SK-N-SH (cell line): ENCODE results near the gene VAMP5. TPM values are rescaled to one million over a fixed set of nuclear protein-coding genes. Genes with fewer than 3 reads are reported as not detected.

Experiments used
- CTCF ChIA-PET: fragments of 300-600, 350-600 bp; formaldehyde crosslinking; extraction: SDS; loops from one replicate; lab custom pipeline; 2021; lab: Yijun Ruan, JAX
- POLR2A ChIA-PET: fragments of 350-600 bp; sonication (Branson Sonifier 250); formaldehyde crosslinking; extraction: SDS; loops from one replicate; lab custom pipeline; 2020; ENCODE audit warnings: antibody characterized with exemption, inconsistent platforms; lab: Yijun Ruan, JAX
- DNase-seq: peaks from one replicate; pipeline ENCODE4 v3.0.0; 2012
- H2AFZ ChIP-seq: fragments of 200-600 bp; sonication (generic); 2 replicates; pipeline ENCODE4 v1.8.1; 2016; ENCODE audit warnings: antibody characterized with exemption, mild to moderate bottlenecking, low read depth
- H3F3A ChIP-seq: fragments of 200-600 bp; sonication (generic); replicated peaks from 2 replicates; pipeline ENCODE3; 2016; ENCODE audit warnings: antibody characterized with exemption, mild to moderate bottlenecking; ENCODE audit not compliant: insufficient read depth
- H3K27ac ChIP-seq, 2 experiments: fragments of 200-500 bp in 1 of 2; fragments of 200-600 bp in 1 of 2; sonication (Bioruptor generic) in 1 of 2; sonication (generic), shearing (Covaris generic) in 1 of 2; 2 replicates each; pipeline versions ENCODE4 v1.5.1 to v1.6.1; 2014 to 2016; ENCODE audit warnings: low read depth in 2 of 2, inconsistent platforms in 1 of 2, low read length in 1 of 2, mild to moderate bottlenecking in 1 of 2, mixed read lengths in 1 of 2
- H3K27me3 ChIP-seq: fragments of 200-600 bp; sonication (generic), shearing (Covaris generic); 2 replicates; pipeline ENCODE4 v1.6.1; 2016; ENCODE audit warnings: mixed run types; ENCODE audit not compliant: insufficient read depth
- H3K36me3 ChIP-seq, 2 experiments: fragments of 200-500 bp in 1 of 2; fragments of 200-600 bp in 1 of 2; sonication (Bioruptor generic) in 1 of 2; sonication (generic) in 1 of 2; replicated peaks in 1 of 2; 2 replicates each; pipeline versions ENCODE3 to v1.5.1; 2014 to 2016; ENCODE audit warnings: low read length in 1 of 2, mild to moderate bottlenecking in 1 of 2; ENCODE audit not compliant: insufficient read depth in 2 of 2, control insufficient read depth in 1 of 2
- H3K4me1 ChIP-seq, 2 experiments: fragments of 200-500 bp in 1 of 2; fragments of 200-600 bp in 1 of 2; sonication (Bioruptor generic) in 1 of 2; sonication (generic), shearing (Covaris generic) in 1 of 2; 2 replicates each; pipeline versions ENCODE4 v1.5.1 to v1.6.1; 2014 to 2016; ENCODE audit warnings: low read depth in 1 of 2, low read length in 1 of 2, mixed run types in 1 of 2; ENCODE audit not compliant: insufficient read depth in 2 of 2, control insufficient read depth in 1 of 2
- H3K4me2 ChIP-seq: fragments of 200-600 bp; sonication (generic), shearing (Covaris generic); 2 replicates; pipeline ENCODE4 v1.6.1; 2017; ENCODE audit warnings: mixed run types
- H3K4me3 ChIP-seq, 2 experiments: fragments of 200-500 bp in 1 of 2; fragments of 200-600 bp in 1 of 2; sonication (Bioruptor generic) in 1 of 2; sonication (generic), shearing (Covaris generic) in 1 of 2; 2 replicates each; pipeline versions ENCODE4 v1.5.1 to v1.8.1; 2014 to 2016; ENCODE audit warnings: low read depth in 2 of 2, inconsistent platforms in 1 of 2, low read length in 1 of 2, mild to moderate bottlenecking in 1 of 2, mixed read lengths in 1 of 2, moderate library complexity in 1 of 2
- H3K79me2 ChIP-seq: fragments of 200-600 bp; sonication (generic); 2 replicates; pipeline ENCODE4 v1.8.1; 2017; ENCODE audit warnings: mild to moderate bottlenecking; ENCODE audit not compliant: insufficient read depth
- H3K9ac ChIP-seq: fragments of 200-600 bp; sonication (generic); 2 replicates; pipeline ENCODE4 v1.6.1; 2017; ENCODE audit warnings: mixed run types
- H3K9me2 ChIP-seq: fragments of 200-600 bp; sonication (generic); 2 replicates; pipeline ENCODE4 v1.6.1; 2017; ENCODE audit warnings: mixed run types
- H3K9me3 ChIP-seq: fragments of 200-600 bp; sonication (generic); 2 replicates; pipeline ENCODE4 v1.6.1; 2017; ENCODE audit warnings: mixed run types, mild to moderate bottlenecking, moderate library complexity
- H4K20me1 ChIP-seq: fragments of 200-600 bp; sonication (generic); 2 replicates; pipeline ENCODE4 v1.6.1; 2017; ENCODE audit warnings: mild to moderate bottlenecking, mixed run types; ENCODE audit not compliant: insufficient read depth
- EP300 ChIP-seq, 2 experiments: IDR thresholded peaks; 2 replicates each; pipeline versions ENCODE4 v1.4.0 to v1.6.1; 2012; ENCODE audit warnings: borderline replicate concordance in 1 of 2, low read depth in 1 of 2, low read length in 1 of 2
- EZH2phosphoT487 ChIP-seq: fragments of 200-600 bp; sonication (generic); IDR thresholded peaks from 2 replicates; pipeline ENCODE4 v1.6.1; 2017; ENCODE audit warnings: low read depth, mixed run types, mild to moderate bottlenecking, antibody characterized with exemption, moderate library complexity, borderline replicate concordance
- FOXJ3 ChIP-seq: sonication (generic); formaldehyde crosslinking; IDR thresholded peaks from 2 replicates; pipeline ENCODE4 v1.5.1; 2020; ENCODE audit warnings: mild to moderate bottlenecking, missing genetic modification reagents
- MEF2A ChIP-seq: IDR thresholded peaks from 2 replicates; pipeline ENCODE4 v1.4.0; 2012; ENCODE audit warnings: low read depth, borderline replicate concordance
- MXI1 ChIP-seq: IDR thresholded peaks from 2 replicates; pipeline ENCODE4 v1.6.1; 2012; ENCODE audit warnings: mild to moderate bottlenecking, low read depth, low read length, improper control_type of control experiment
- NRF1 ChIP-seq: IDR thresholded peaks from 2 replicates; pipeline ENCODE4 v1.6.1; 2012; ENCODE audit warnings: low read depth, mild to moderate bottlenecking, low read length
- POLR2AphosphoS5 ChIP-seq: IDR thresholded peaks from 2 replicates; pipeline ENCODE4 v1.6.1; 2012; ENCODE audit warnings: low read depth, low read length
- RAD21 ChIP-seq: IDR thresholded peaks from 2 replicates; pipeline ENCODE4 v1.6.1; 2012; ENCODE audit warnings: mild to moderate bottlenecking, low read length
- TAF1 ChIP-seq: IDR thresholded peaks from 2 replicates; pipeline ENCODE4 v1.6.1; 2012; ENCODE audit warnings: low read depth, mild to moderate bottlenecking, low read length, moderate library complexity, borderline replicate concordance
- TCF12 ChIP-seq: IDR thresholded peaks from 2 replicates; pipeline ENCODE4 v1.4.0; 2012
- TEAD4 ChIP-seq: IDR thresholded peaks from 2 replicates; pipeline ENCODE4 v1.4.0; 2012; ENCODE audit warnings: mild to moderate bottlenecking, borderline replicate concordance; ENCODE audit not compliant: insufficient read depth
- YY1 ChIP-seq: IDR thresholded peaks from 2 replicates; pipeline ENCODE4 v1.4.0; 2012; ENCODE audit warnings: low read depth, mild to moderate bottlenecking
- WGBS: methylation state at CpG from one replicate; pipeline ENCODE4 v1.1.6; 2017; ENCODE audit warnings: low lambda C conversion rate; 5-methylcytosine and 5-hydroxymethylcytosine counted together
- polyA plus RNA-seq, 3 experiments: library from polyadenylated mRNA; depleted of rRNA; stranded (reverse); fragments of >200 nt; gene quantifications; 2 replicates each; pipeline ENCODE4 v1.2.3, GENCODE V29; 2012
- TF ChIP-seq, protein P1 (sequence below): IDR thresholded peaks from 2 replicates; pipeline ENCODE4; 2012
- TF ChIP-seq, protein P2 (sequence below): fragments of 150-350 bp; IDR thresholded peaks from 2 replicates; pipeline ENCODE4 v1.6.1; 2016; ENCODE audit warnings: mild to moderate bottlenecking, low read depth, low read length
- TF ChIP-seq, protein P3 (sequence below): fragments of 200-600 bp; sonication (generic); IDR thresholded peaks from 2 replicates; pipeline ENCODE4 v1.6.1; 2017; ENCODE audit warnings: antibody characterized with exemption, mild to moderate bottlenecking, moderate library complexity
- TF ChIP-seq, protein P4 (sequence below): IDR thresholded peaks from 2 replicates; pipeline ENCODE4 v1.6.1; 2012; ENCODE audit warnings: mild to moderate bottlenecking, low read depth, low read length, moderate library complexity

The VAMP5 gene
- polyA plus RNA-seq, 1 of the 3 experiments (the other 2 are of a cell fraction), result 12.0 TPM

DNA sequence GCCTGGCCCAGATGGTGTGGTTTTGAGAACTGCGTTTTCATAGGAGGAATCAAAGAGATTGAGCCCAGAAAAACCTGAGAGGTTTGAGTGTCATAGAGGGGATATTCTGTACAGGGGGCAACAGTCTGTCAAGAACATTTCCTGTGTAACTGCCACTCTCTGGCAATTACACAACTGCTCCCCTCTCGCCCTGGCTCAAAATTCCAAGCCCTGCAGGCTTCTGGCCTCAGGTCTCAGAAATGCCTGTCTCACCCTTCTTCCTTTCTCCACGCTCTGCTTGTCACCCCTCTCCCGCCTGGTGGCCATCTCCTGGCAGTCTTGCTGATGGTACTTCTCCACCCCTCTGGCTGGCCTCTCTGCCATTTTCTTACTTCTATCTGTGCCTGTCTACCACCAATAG is 4.0 kb downstream of the VAMP5 start:
- Histone ChIP-seq H2AFZ (no peak overlapping the region), H3K4me1 (peaks cover 10 to 11% of the 10 kb centered on the region in 2 experiments; a peak in 2 of 4 replicates), H3K9me2 (no peaks in the 10 kb centered on the region), H3K9ac (no peak overlapping the region), H3K4me2 (no peak overlapping the region), H3K4me3 (no peak overlapping the region), H3K36me3 (no peaks in the 10 kb centered on the region), H3F3A (no peaks in the 10 kb centered on the region), H3K79me2 (no peaks in the 10 kb centered on the region), H3K9me3 (no peaks in the 10 kb centered on the region), H3K27ac (no peak overlapping the region), H4K20me1 (no peaks in the 10 kb centered on the region), H3K27me3 (no peaks in the 10 kb centered on the region)
- no peak for TF ChIP-seq MEF2A
- TF ChIP-seq, protein P1, sequence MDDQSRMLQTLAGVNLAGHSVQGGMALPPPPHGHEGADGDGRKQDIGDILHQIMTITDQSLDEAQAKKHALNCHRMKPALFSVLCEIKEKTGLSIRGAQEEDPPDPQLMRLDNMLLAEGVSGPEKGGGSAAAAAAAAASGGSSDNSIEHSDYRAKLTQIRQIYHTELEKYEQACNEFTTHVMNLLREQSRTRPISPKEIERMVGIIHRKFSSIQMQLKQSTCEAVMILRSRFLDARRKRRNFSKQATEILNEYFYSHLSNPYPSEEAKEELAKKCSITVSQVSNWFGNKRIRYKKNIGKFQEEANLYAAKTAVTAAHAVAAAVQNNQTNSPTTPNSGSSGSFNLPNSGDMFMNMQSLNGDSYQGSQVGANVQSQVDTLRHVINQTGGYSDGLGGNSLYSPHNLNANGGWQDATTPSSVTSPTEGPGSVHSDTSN, result no peak
- no peak for TF ChIP-seq MXI1
- TF ChIP-seq TEAD4, result no peak
- TF ChIP-seq, protein P2, sequence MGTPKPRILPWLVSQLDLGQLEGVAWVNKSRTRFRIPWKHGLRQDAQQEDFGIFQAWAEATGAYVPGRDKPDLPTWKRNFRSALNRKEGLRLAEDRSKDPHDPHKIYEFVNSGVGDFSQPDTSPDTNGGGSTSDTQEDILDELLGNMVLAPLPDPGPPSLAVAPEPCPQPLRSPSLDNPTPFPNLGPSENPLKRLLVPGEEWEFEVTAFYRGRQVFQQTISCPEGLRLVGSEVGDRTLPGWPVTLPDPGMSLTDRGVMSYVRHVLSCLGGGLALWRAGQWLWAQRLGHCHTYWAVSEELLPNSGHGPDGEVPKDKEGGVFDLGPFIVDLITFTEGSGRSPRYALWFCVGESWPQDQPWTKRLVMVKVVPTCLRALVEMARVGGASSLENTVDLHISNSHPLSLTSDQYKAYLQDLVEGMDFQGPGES, result no peak
- TF ChIP-seq EP300 (IDR thresholded peaks at IDR 0.05; ENCODE audit: borderline replicate concordance in 1 of 2, low read depth in 1 of 2, low read length in 1 of 2), result no peak
- no peak for TF ChIP-seq EZH2phosphoT487
- TF ChIP-seq FOXJ3 (CRISPR knock-in tag), result no peak
- TF ChIP-seq YY1, result no peak
- TF ChIP-seq TCF12, result no peak
- TF ChIP-seq RAD21, result no peak
- TF ChIP-seq, protein P3, sequence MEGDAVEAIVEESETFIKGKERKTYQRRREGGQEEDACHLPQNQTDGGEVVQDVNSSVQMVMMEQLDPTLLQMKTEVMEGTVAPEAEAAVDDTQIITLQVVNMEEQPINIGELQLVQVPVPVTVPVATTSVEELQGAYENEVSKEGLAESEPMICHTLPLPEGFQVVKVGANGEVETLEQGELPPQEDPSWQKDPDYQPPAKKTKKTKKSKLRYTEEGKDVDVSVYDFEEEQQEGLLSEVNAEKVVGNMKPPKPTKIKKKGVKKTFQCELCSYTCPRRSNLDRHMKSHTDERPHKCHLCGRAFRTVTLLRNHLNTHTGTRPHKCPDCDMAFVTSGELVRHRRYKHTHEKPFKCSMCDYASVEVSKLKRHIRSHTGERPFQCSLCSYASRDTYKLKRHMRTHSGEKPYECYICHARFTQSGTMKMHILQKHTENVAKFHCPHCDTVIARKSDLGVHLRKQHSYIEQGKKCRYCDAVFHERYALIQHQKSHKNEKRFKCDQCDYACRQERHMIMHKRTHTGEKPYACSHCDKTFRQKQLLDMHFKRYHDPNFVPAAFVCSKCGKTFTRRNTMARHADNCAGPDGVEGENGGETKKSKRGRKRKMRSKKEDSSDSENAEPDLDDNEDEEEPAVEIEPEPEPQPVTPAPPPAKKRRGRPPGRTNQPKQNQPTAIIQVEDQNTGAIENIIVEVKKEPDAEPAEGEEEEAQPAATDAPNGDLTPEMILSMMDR, result no peak
- ChIA-PET CTCF (no interaction called here), POLR2A (no interaction called here)
- DNase-seq, result no peak
- 79% methylated on average over 4 of the region's 4 CpGs for WGBS

DNA sequence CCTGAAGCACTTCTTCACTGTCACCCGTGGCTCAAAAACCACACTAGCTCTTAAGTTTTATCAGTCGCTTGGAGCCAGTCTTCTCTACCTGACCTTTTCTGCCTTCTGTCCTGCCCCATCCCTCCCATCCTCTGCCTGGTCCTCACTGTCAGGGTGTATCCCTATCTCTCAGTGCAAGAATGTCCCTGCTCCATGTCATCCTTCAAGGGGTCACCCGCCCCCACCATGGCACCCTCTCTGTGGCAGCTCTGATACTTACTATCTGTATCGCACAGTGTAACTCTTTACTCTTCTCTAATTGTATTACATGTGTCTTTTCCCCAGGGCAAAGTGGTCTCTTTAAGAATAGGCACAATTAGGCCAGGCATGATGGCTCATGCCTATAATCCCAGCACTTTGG is 4.4 kb downstream of the VAMP5 start:
- H3K9me2 ChIP-seq, result no peaks in the 10 kb centered on the region
- ChIA-PET POLR2A (no interaction called here), CTCF (no interaction called here)
- no peak overlapping the region for H3K9ac ChIP-seq
- no peak overlapping the region for H2AFZ ChIP-seq
- H3K9me3 ChIP-seq, result no peaks in the 10 kb centered on the region
- H3K36me3 ChIP-seq, result no peaks in the 10 kb centered on the region
- H4K20me1 ChIP-seq, result no peaks in the 10 kb centered on the region
- no peaks in the 10 kb centered on the region for H3F3A ChIP-seq
- no peak overlapping the region for H3K4me3 ChIP-seq
- no peaks in the 10 kb centered on the region for H3K27me3 ChIP-seq
- H3K4me2 ChIP-seq, result no peak overlapping the region
- no peak overlapping the region for H3K27ac ChIP-seq
- TF ChIP-seq POLR2AphosphoS5 (no peak), EZH2phosphoT487 (no peak), FOXJ3 (CRISPR knock-in tag) (no peak), TAF1 (no peak), MEF2A (no peak), YY1 (no peak), NRF1 (no peak)
- TF ChIP-seq, protein P4, sequence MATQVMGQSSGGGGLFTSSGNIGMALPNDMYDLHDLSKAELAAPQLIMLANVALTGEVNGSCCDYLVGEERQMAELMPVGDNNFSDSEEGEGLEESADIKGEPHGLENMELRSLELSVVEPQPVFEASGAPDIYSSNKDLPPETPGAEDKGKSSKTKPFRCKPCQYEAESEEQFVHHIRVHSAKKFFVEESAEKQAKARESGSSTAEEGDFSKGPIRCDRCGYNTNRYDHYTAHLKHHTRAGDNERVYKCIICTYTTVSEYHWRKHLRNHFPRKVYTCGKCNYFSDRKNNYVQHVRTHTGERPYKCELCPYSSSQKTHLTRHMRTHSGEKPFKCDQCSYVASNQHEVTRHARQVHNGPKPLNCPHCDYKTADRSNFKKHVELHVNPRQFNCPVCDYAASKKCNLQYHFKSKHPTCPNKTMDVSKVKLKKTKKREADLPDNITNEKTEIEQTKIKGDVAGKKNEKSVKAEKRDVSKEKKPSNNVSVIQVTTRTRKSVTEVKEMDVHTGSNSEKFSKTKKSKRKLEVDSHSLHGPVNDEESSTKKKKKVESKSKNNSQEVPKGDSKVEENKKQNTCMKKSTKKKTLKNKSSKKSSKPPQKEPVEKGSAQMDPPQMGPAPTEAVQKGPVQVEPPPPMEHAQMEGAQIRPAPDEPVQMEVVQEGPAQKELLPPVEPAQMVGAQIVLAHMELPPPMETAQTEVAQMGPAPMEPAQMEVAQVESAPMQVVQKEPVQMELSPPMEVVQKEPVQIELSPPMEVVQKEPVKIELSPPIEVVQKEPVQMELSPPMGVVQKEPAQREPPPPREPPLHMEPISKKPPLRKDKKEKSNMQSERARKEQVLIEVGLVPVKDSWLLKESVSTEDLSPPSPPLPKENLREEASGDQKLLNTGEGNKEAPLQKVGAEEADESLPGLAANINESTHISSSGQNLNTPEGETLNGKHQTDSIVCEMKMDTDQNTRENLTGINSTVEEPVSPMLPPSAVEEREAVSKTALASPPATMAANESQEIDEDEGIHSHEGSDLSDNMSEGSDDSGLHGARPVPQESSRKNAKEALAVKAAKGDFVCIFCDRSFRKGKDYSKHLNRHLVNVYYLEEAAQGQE, result no peak
- no peak for DNase-seq
- H3K4me1 ChIP-seq, result peaks cover 10 to 11% of the 10 kb centered on the region in 2 experiments; a peak in 2 of 4 replicates
- 64% methylated on average over 4 of the region's 4 CpGs for WGBS
- H3K79me2 ChIP-seq, result no peaks in the 10 kb centered on the region
